HL-60 (cell line): ENCODE results near the gene ADRM1.

Experiments used
- DNase-seq, 2 experiments: peaks; one replicate each; pipeline ENCODE4 v3.0.0-alpha.2; 2010 to 2020; ENCODE audit warnings: low read depth in 1 of 2, low spot score in 1 of 2
- H3K27ac ChIP-seq: fragments of 250-450 bp; sonication (Bioruptor Pico); replicated peaks from 2 replicates; pipeline ENCODE4 v1.5.1; 2020; ENCODE audit warnings: mild to moderate bottlenecking, moderate library complexity
- H3K27me3 ChIP-seq: fragments of 250-450 bp; sonication (Bioruptor Pico); 2 replicates; pipeline ENCODE4 v1.5.1; 2021; ENCODE audit warnings: mild to moderate bottlenecking, moderate library complexity; ENCODE audit not compliant: insufficient read depth, poor library complexity, severe bottlenecking
- H3K4me3 ChIP-seq: replicated peaks from 2 replicates; pipeline ENCODE4 v1.5.1; 2011; ENCODE audit warnings: mild to moderate bottlenecking, control low read depth, low read length; ENCODE audit not compliant: insufficient read depth
- CTCF ChIP-seq: IDR thresholded peaks from one replicate; pipeline ENCODE4 v1.5.1; 2011; ENCODE audit warnings: low read length, control low read depth, inconsistent platforms; ENCODE audit not compliant: insufficient read depth
- GABPA ChIP-seq: IDR thresholded peaks from 2 replicates; pipeline ENCODE4 v1.6.1; 2012; ENCODE audit warnings: low read depth
- POLR2AphosphoS5 ChIP-seq: IDR thresholded peaks from 2 replicates; pipeline ENCODE4 v1.6.1; 2012; ENCODE audit warnings: low read depth
- REST ChIP-seq: IDR thresholded peaks from 2 replicates; pipeline ENCODE4 v1.6.1; 2012; ENCODE audit warnings: low read depth; ENCODE audit not compliant: insufficient replicate concordance
- SPI1 ChIP-seq: IDR thresholded peaks from 2 replicates; pipeline ENCODE4 v1.6.1; 2012; ENCODE audit warnings: low read depth, mild to moderate bottlenecking, borderline replicate concordance

The ADRM1 gene

GRCh38 chr20:62345681-62346370, 43.0 kb downstream of the ADRM1 start:
- Histone ChIP-seq H3K4me3 (no peak overlapping the region), H3K27ac (no peak overlapping the region), H3K27me3 (no peaks in the 10 kb centered on the region)
- TF ChIP-seq REST (no peak), POLR2AphosphoS5 (no peak)
- DNase-seq = no peak

- Histone ChIP-seq H3K27ac (no peak overlapping the region), H3K27me3 (no peaks in the 10 kb centered on the region), H3K4me3 (no peak overlapping the region)
- TF ChIP-seq CTCF (no peak), GABPA (no peak), REST (no peak), SPI1 (no peak), POLR2AphosphoS5 (no peak)
- no peak for DNase-seq
These were observed 43.8 kb downstream of the ADRM1 start for GRCh38 chr20:62346398-62347150.

GRCh38 chr20:62347151-62347404, 44.3 kb downstream of the ADRM1 start:
- H3K27me3 ChIP-seq = no peaks in the 10 kb centered on the region
- TF ChIP-seq REST (no peak), SPI1 (no peak), POLR2AphosphoS5 (no peak), GABPA (no peak), CTCF (no peak)
- H3K4me3 ChIP-seq = no peak overlapping the region
- H3K27ac ChIP-seq = no peak overlapping the region
- DNase-seq = no peak
